GM12892 (cell line): ENCODE measurements around the gene RRBP1.

Experiments
- POLR2A ChIP-seq: IDR thresholded peaks from 2 replicates; pipeline ENCODE4 v1.6.1; 2011; ENCODE audit warnings: low read depth, low read length, control low read depth
- POLR2AphosphoS5 ChIP-seq: IDR thresholded peaks from 2 replicates; pipeline ENCODE4 v1.6.1; 2011; ENCODE audit warnings: low read depth, low read length, control low read depth
- TAF1 ChIP-seq: IDR thresholded peaks from 2 replicates; pipeline ENCODE4 v1.6.1; 2011; ENCODE audit warnings: low read depth, mild to moderate bottlenecking, control low read depth, low read length, borderline replicate concordance

- TF ChIP-seq POLR2A, result no peak
- no peak for TF ChIP-seq POLR2AphosphoS5
- TF ChIP-seq TAF1, result no peak
Measured at GRCh38 chr20:17572034-17572638, 109.9 kb downstream of the RRBP1 start.
